BLaER1 treated with 17β-estradiol and CSF1 and Interleukin-3, amounts not matched to agents 10 nM and 100 nM (cell line): ENCODE data around the gene TGM5.

Experiments
- H3K27ac ChIP-seq, 11 experiments: shearing (Covaris generic); formaldehyde crosslinking; 2 replicates each; pipeline ENCODE4 v1.8.1; 2022
- H3K27me3 ChIP-seq, 11 experiments: shearing (Covaris generic); formaldehyde crosslinking; 2 replicates each; pipeline ENCODE4 v1.8.1; 2022
- H3K36me3 ChIP-seq, 11 experiments: shearing (Covaris generic); formaldehyde crosslinking; 2 replicates each; pipeline ENCODE4 v1.8.1; 2022
- H3K4me1 ChIP-seq, 10 experiments: shearing (Covaris generic); formaldehyde crosslinking; 2 replicates each; pipeline ENCODE4 v1.8.1; 2022
- H3K4me2 ChIP-seq, 11 experiments: shearing (Covaris generic); formaldehyde crosslinking; 2 replicates each; pipeline ENCODE4 v1.8.1; 2022
- H3K4me3 ChIP-seq, 10 experiments: shearing (Covaris generic); formaldehyde crosslinking; 2 replicates each; pipeline ENCODE4 v1.8.1; 2022
- H3K9ac ChIP-seq, 11 experiments: shearing (Covaris generic); formaldehyde crosslinking; 2 replicates each; pipeline ENCODE4 v1.8.1; 2022
- H3K9me3 ChIP-seq, 11 experiments: shearing (Covaris generic); formaldehyde crosslinking; replicated peaks in 1 of 11; 2 replicates each; pipeline ENCODE4 v1.8.1; 2022
- H4K20me1 ChIP-seq, 11 experiments: shearing (Covaris generic); formaldehyde crosslinking; 2 replicates each; pipeline ENCODE4 v1.8.1; 2022
- Cebpa-rat ChIP-seq, 11 experiments: shearing (Covaris generic); IDR thresholded peaks; 2 replicates each; pipeline ENCODE4 v1.8.1; 2022

TGM5 gene

GRCh38 chr15:43253431-43254403 lies 13.0 kb downstream of the TGM5 start:
- Histone ChIP-seq H4K20me1 (peaks cover 0 to 5% (median 0%) of the 10 kb centered on the region in 11 experiments; a peak in 2 of 22 replicates), H3K4me2 (peak overlapping the region in 9 of 11 experiments; percentile 16 to 55 (median 39); a peak in 17 of 22 replicates), H3K4me3 (no peak overlapping the region), H3K27me3 (no peaks in the 10 kb centered on the region), H3K36me3 (no peaks in the 10 kb centered on the region), H3K9ac (no peak overlapping the region), H3K27ac (no peak overlapping the region), H3K4me1 (peaks cover 24 to 29% (median 27%) of the 10 kb centered on the region in 10 experiments), H3K9me3 (no peaks in the 10 kb centered on the region)
- TF ChIP-seq Cebpa-rat (IDR thresholded peaks at IDR 0.05) = no peak

GRCh38 chr15:43251871-43252250 lies 14.9 kb downstream of the TGM5 start:
- Histone ChIP-seq H3K27me3 (peaks cover 0 to 1% (median 0%) of the 10 kb centered on the region in 11 experiments; a peak in 1 of 22 replicates), H3K36me3 (no peaks in the 10 kb centered on the region), H3K9me3 (peaks cover 0 to 4% (median 0%) of the 10 kb centered on the region in 11 experiments; a peak in 2 of 22 replicates), H3K9ac (no peak overlapping the region), H4K20me1 (peaks cover 0 to 5% (median 0%) of the 10 kb centered on the region in 11 experiments; a peak in 2 of 22 replicates), H3K4me3 (no peak overlapping the region), H3K4me1 (peaks cover 24 to 29% (median 27%) of the 10 kb centered on the region in 10 experiments), H3K27ac (no peak overlapping the region), H3K4me2 (no peak overlapping the region)
- TF ChIP-seq Cebpa-rat (IDR thresholded peaks at IDR 0.05) = no peak

- Histone ChIP-seq H4K20me1 (peaks cover 0 to 5% (median 0%) of the 10 kb centered on the region in 11 experiments; a peak in 2 of 22 replicates), H3K4me3 (no peak overlapping the region), H3K27me3 (peaks cover 0 to 6% (median 0%) of the 10 kb centered on the region in 11 experiments; a peak in 2 of 22 replicates), H3K9me3 (peaks cover 0 to 6% (median 0%) of the 10 kb centered on the region in 11 experiments; a peak in 2 of 22 replicates), H3K4me1 (peaks cover 24 to 33% (median 29%) of the 10 kb centered on the region in 10 experiments), H3K36me3 (no peaks in the 10 kb centered on the region), H3K9ac (no peak overlapping the region), H3K4me2 (no peak overlapping the region), H3K27ac (no peak overlapping the region)
- TF ChIP-seq Cebpa-rat (IDR thresholded peaks at IDR 0.05) = no peak
Measured at GRCh38 chr15:43251185-43251870, 15.4 kb downstream of the TGM5 start.

DNA sequence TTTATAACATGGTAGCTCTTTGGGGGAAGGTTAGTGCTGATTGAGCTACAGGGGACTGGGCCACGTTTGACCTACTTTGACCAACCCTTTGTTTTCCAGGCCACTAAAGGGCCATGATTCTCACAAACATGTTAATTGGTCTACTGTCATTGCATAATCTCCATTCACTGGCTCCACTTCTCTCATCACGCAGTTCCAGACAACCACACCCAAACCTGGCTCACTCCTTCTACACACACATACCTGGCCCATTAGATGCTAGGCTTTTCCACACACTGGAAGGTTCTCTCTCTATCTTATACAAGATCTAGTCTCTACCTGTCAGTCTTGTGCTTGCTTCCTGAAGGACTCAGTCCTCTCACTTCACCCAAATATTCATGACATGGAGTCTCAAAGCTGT lies 15.9 kb downstream of the TGM5 start:
- Histone ChIP-seq H4K20me1 (peaks cover 0 to 5% (median 0%) of the 10 kb centered on the region in 11 experiments; a peak in 2 of 22 replicates), H3K4me2 (peak overlapping the region in 1 of 11 experiments; percentile 62; a peak in 1 of 22 replicates)

DNA sequence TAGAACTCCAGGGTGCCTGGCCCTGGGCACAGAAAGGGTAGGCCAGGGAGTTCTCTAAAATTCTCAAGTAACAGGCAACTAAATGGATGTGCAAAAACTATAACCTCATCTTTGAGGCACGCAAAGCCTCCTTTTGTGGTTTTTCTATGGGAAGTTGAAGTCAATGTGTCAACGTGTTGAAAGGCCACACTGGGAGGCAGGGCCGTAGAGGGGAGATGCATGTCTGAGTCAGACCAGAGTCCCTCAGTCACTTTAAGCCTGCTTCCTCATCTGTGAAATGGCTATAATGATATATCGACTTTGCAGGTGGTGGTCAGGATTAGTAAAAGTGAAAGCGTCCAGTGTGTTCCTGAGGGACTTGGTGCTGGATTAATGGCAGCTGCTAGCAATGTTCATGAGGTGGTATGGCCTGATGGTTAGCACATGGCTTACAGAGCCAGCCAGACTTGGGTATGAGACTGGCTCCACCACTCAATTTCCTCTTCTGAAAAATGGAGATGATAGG lies 17.0 kb downstream of the TGM5 start:
- Histone ChIP-seq H3K27ac (peak overlapping the region in 2 of 11 experiments; percentile 9 to 23; a peak in 1 of 22 replicates), H3K9me3 (peaks cover 0 to 6% (median 0%) of the 10 kb centered on the region in 11 experiments; a peak in 2 of 22 replicates), H3K27me3 (peaks cover 0 to 21% (median 0%) of the 10 kb centered on the region in 11 experiments; a peak in 3 of 22 replicates), H3K36me3 (no peaks in the 10 kb centered on the region), H3K4me2 (peak overlapping the region; percentile 30 to 62 (median 47)), H3K4me3 (no peak overlapping the region), H4K20me1 (peaks cover 0 to 5% (median 0%) of the 10 kb centered on the region in 11 experiments; a peak in 2 of 22 replicates), H3K9ac (no peak overlapping the region; a peak in 1 of 22 replicates), H3K4me1 (peaks cover 24 to 37% (median 29%) of the 10 kb centered on the region in 10 experiments)
- TF ChIP-seq Cebpa-rat (IDR thresholded peaks at IDR 0.05) = no peak

More for the DNA sequence above, 15.9 kb downstream of the TGM5 start:
- Histone ChIP-seq H3K36me3 (no peaks in the 10 kb centered on the region), H3K4me3 (no peak overlapping the region), H3K27ac (no peak overlapping the region), H3K9ac (no peak overlapping the region), H3K4me1 (peaks cover 24 to 37% (median 29%) of the 10 kb centered on the region in 10 experiments), H3K27me3 (peaks cover 0 to 12% (median 0%) of the 10 kb centered on the region in 11 experiments; a peak in 3 of 22 replicates), H3K9me3 (peaks cover 0 to 6% (median 0%) of the 10 kb centered on the region in 11 experiments; a peak in 2 of 22 replicates)
- TF ChIP-seq Cebpa-rat (IDR thresholded peaks at IDR 0.05) = no peak

- no peak for TF ChIP-seq Cebpa-rat (IDR thresholded peaks at IDR 0.05)
- no peak overlapping the region; a peak in 1 of 22 replicates for H3K9ac ChIP-seq
- no peak overlapping the region for H3K4me3 ChIP-seq
- peaks cover 24 to 37% (median 29%) of the 10 kb centered on the region in 10 experiments for H3K4me1 ChIP-seq
- H3K27ac ChIP-seq = peak overlapping the region in 2 of 11 experiments; percentile 9 to 23; a peak in 1 of 22 replicates
- no peaks in the 10 kb centered on the region for H3K36me3 ChIP-seq
- peaks cover 0 to 6% (median 0%) of the 10 kb centered on the region in 11 experiments; a peak in 2 of 22 replicates for H3K9me3 ChIP-seq
- peaks cover 0 to 27% (median 0%) of the 10 kb centered on the region in 11 experiments; a peak in 3 of 22 replicates for H3K27me3 ChIP-seq
- peak overlapping the region; percentile 30 to 62 (median 47); a peak in 21 of 22 replicates for H3K4me2 ChIP-seq
- peaks cover 0 to 5% (median 0%) of the 10 kb centered on the region in 11 experiments; a peak in 2 of 22 replicates for H4K20me1 ChIP-seq
Measured at GRCh38 chr15:43249236-43249635, 17.5 kb downstream of the TGM5 start.

DNA sequence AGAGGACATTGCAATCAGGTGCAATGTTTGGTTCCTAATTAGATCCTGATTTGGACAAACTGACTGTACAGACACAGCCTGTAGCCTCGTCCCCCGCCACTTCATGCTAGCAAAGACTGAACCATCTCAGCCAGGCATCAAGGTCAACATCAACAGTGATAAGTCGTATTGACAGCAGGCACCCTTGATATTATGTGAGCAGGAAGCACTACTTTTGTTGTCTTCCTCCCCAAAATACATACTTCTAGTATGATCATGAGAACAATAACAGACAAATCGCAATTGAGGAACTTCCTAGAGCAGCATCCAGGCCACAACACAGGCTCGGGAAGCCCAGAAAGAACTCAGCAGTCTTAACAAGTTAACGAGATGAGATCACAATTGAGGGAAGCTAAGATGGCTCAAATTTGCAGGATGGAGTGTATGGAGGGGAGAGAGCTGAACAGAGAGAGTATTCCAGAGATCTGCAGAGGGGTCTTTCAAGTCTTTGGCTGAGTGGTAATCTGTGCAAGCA lies 20.4 kb downstream of the TGM5 start:
- H3K9me3 ChIP-seq = peaks cover 0 to 6% (median 0%) of the 10 kb centered on the region in 11 experiments; a peak in 2 of 22 replicates
- no peak overlapping the region for H3K27ac ChIP-seq
- peaks cover 0 to 10% (median 0%) of the 10 kb centered on the region in 11 experiments; a peak in 1 of 22 replicates for H4K20me1 ChIP-seq
- no peak for TF ChIP-seq Cebpa-rat (IDR thresholded peaks at IDR 0.05)
- H3K36me3 ChIP-seq = no peaks in the 10 kb centered on the region
- no peak overlapping the region for H3K9ac ChIP-seq
- peak overlapping the region in 7 of 11 experiments; percentile 3 to 38 (median 11); a peak in 7 of 22 replicates for H3K4me2 ChIP-seq
- H3K4me3 ChIP-seq = no peak overlapping the region
- H3K4me1 ChIP-seq = peaks cover 14 to 26% (median 18%) of the 10 kb centered on the region in 10 experiments
- peaks cover 0 to 56% (median 0%) of the 10 kb centered on the region in 11 experiments; a peak in 8 of 22 replicates for H3K27me3 ChIP-seq

- H3K36me3 ChIP-seq = no peaks in the 10 kb centered on the region
- H3K4me3 ChIP-seq = no peak overlapping the region
- H3K27me3 ChIP-seq = peaks cover 0 to 73% (median 0%) of the 10 kb centered on the region in 11 experiments; a peak in 8 of 22 replicates
- no peak overlapping the region for H3K27ac ChIP-seq
- H3K9ac ChIP-seq = no peak overlapping the region
- H3K9me3 ChIP-seq = peaks cover 0 to 6% (median 0%) of the 10 kb centered on the region in 11 experiments; a peak in 2 of 22 replicates
- no peak overlapping the region for H3K4me2 ChIP-seq
- TF ChIP-seq Cebpa-rat (IDR thresholded peaks at IDR 0.05) = no peak
- H3K4me1 ChIP-seq = peaks cover 15 to 25% (median 17%) of the 10 kb centered on the region in 10 experiments
- peaks cover 0 to 16% (median 0%) of the 10 kb centered on the region in 11 experiments; a peak in 4 of 22 replicates for H4K20me1 ChIP-seq
Measured at GRCh38 chr15:43244092-43244491, 22.6 kb downstream of the TGM5 start.
